HG03521 (cell line): ENCODE data around the gene CNN2.

Experiments used
- ATAC-seq: cut with Tn5 transposase; IDR thresholded peaks from one replicate; pipeline ENCODE4 v1.9.1; 2021; ENCODE audit warnings: mild to moderate bottlenecking, moderate library complexity; ENCODE audit not compliant: unreplicated experiment

The CNN2 gene

DNA sequence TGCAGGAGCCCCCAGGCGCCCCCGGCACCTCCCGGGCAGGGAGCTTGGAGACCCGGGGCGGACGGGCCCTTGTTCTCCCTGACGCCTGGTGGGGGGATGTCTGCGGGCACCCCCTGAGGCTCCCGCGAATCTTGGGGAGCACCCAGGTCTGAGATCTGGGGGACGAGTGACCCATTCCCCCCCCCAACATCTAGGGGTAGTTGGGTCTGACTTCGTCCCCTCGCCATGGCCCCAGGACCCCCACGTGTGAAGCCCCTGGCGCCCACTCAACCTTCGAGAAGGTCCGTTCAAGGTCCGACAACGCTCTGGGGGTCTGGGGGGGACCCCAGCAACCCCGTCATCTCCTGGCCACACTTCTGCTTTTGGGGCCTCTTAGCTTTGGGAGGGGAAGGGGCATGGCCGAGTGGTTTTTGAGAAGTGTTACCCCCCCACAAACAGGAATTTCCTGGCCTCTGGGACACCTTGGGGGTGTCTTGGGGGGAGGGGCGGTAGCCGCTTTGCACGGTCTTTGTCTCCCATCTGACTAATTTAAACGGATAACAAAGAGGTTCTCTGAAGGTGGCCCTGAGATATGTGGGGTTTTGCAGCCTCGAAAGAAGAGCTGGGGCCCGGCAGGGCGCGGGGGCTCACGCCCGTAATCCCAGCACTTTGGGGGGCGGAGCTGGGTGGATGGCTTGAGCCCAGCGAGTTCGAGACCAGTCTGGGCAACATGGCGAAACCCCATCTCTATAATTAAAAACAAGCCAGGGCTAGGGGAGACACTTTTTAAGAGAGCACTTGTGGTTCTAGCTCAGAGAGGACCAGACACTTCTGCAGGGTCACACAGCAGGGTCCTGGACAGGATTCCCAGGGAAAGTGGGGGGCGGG is 608 bp downstream of the CNN2 start:
- ATAC-seq, result no peak

- ATAC-seq, result no peak
Measured at GRCh38 chr19:1027650-1028061, 1.2 kb downstream of the CNN2 start.

DNA sequence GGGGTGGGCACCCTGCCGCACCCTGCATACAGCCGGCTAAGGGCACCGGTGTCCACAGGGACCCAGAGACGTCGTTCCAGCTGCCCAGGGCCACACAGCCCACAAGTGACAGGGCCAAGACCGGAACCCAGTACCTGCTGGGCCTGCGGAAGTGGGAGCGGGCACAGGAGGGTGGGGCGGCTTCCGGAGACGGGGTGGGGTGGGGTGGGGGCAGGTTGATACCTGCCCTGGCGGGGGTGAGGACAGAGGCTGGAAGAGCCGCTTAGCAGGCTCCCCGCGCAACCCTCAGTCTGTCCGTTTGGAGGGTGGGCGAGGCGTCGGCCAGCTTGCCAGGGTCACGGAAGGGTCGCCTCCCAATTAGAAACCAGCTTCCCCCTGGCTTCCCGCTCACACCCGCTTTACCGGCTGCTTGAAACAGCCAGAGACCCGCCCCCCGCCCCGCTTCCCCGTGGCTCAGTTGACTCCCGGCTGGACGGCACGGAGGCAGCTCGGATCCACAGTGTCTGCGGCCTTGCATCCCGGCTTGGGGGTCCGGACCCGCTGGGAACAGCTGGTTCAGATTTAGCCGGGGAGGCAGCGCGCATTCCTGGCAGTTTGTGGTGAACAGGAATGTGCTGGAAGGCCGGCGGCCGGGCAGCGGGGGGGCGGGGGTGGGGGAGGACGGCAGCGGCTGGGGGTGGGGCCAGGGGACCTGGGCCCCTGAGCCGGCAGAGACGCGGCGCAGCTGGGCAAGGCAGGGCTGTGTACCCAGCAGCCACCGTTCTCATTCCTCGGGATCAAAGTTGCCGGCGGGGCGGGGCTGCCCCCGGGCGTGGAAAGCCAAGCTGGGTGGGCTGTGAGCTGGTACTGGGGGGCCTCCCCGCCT is 1.9 kb downstream of the CNN2 start:
- ATAC-seq, result no peak

DNA sequence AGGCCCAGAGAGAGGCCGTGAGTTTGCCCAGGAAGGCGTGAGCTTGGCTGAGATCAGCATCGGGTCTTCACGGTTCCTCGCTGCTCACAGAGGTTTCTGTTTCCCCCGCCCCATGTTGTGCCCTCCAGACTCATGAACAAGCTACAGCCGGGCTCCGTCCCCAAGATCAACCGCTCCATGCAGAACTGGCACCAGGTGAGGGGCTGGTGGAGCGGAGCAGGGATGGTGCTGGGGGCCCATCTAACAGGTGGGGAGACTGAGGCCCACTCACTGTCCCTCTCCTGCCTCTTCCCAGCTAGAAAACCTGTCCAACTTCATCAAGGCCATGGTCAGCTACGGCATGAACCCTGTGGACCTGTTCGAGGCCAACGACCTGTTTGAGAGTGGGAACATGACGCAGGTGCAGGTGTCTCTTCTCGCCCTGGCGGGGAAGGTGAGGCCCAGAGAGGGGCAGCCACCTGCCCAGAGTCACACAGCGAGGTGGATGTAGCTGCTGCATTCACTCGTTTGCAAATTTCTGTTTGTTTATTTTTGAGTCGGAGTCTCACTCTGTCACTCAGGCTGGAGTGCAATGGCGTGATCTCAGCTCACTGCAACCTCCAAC is 6.0 kb downstream of the CNN2 start:
- ATAC-seq, result no peak

GRCh38 chr19:1035998-1036621 is 9.7 kb downstream of the CNN2 start:
- no peak for ATAC-seq

DNA sequence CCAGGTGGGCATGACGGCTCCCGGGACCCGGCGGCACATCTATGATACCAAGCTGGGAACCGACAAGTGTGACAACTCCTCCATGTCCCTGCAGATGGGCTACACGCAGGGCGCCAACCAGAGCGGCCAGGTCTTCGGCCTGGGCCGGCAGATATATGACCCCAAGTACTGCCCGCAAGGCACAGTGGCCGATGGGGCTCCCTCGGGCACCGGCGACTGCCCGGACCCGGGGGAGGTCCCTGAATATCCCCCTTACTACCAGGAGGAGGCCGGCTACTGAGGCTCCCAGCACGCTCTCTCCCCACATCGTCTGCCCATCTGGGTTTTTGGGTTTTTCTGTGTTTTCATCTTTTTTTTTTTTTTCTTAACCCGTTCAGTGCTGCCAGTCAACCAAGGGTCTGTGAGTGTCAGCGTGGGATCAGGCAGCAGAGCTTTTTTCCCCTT is 11.2 kb downstream of the CNN2 start:
- no peak for ATAC-seq

GRCh38 chr19:1038978-1039645 is 12.7 kb downstream of the CNN2 start:
- no peak for ATAC-seq

DNA sequence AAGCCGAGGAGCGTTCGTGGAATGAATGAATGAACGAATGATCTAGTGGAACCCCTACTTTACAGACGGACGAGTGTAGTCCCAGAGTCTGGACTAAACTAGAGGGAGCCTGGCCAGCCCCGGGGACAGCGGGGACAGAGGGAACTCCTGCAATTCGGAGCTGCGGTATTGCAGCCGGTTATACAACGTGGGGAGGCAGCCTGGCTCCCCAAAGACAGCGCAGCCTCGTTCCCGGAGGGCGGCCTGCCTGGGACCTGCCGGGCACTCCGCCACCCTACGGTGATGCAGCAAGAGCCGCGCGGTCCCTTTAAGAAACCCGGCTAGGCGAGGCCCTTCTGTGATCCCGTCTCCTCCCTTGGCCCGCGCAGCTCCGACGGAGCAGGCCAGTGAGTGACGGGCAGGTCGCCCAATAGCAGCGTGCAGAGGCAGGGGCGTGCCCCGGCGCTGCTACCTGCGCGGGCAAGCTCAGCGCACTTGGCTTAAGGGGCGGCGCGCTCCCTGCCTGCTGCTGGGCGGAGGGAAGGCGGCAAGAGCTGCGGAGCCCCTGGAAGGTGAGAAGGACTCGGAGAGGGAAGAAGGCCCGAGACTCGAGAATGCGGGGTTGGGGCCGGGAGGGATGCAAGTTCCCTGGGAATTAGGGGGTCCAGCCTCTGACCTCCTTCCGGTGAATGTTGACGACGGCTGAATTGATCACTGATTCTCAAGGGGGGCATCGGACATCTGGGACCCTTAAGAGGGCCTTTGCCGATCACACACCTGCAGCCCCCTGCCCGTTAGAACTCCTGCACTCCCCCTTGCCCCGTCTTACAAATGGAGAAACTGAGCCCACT is 13.5 kb downstream of the CNN2 start, which contains the start of gene ABCA7:
TSS of gene ABCA7 (plus strand) at position 462 of the 830 bp plus-strand sequence. CDS start 1,255 bp downstream, outside the sequence.
- peak; percentile 67 for ATAC-seq

GRCh38 chr19:1040476-1041271 is 14.3 kb downstream of the CNN2 start:
- ATAC-seq, result peak; percentile 35

- ATAC-seq, result no peak
Measured at GRCh38 chr19:1041272-1041834, 14.9 kb downstream of the CNN2 start.

DNA sequence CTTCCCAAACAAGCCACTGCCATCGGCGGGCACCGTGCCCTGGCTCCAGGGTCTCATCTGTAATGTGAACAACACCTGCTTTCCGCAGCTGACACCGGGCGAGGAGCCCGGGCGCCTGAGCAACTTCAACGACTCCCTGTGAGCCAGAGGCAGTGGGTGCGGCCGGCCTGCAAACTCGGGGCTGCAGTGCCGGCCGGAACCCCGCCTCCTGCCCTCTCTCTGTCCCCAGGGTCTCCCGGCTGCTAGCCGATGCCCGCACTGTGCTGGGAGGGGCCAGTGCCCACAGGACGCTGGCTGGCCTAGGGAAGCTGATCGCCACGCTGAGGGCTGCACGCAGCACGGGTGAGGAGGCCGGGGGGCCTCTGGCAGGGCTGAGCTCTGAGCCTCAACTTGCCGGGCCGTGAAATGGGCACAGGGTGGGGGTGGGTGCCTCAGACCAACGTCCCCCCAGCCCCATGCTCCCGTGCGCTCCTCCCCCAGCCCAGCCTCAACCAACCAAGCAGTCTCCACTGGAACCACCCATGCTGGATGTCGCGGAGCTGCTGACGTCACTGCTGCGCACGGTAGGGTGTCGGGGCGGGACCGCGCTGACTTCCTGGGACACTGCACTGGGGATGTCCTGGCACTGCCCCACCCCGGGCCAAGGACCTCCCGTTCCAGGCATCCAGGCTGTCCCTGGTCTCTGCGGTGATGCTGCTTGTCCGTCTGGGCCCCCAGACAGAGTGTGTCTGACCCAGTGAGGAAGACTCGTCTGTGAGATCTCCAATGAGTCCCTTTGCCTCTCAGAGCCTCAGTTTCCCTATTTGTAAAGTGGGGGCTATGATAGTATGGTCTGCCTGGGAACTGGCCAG is 15.7 kb downstream of the CNN2 start:
- no peak for ATAC-seq

DNA sequence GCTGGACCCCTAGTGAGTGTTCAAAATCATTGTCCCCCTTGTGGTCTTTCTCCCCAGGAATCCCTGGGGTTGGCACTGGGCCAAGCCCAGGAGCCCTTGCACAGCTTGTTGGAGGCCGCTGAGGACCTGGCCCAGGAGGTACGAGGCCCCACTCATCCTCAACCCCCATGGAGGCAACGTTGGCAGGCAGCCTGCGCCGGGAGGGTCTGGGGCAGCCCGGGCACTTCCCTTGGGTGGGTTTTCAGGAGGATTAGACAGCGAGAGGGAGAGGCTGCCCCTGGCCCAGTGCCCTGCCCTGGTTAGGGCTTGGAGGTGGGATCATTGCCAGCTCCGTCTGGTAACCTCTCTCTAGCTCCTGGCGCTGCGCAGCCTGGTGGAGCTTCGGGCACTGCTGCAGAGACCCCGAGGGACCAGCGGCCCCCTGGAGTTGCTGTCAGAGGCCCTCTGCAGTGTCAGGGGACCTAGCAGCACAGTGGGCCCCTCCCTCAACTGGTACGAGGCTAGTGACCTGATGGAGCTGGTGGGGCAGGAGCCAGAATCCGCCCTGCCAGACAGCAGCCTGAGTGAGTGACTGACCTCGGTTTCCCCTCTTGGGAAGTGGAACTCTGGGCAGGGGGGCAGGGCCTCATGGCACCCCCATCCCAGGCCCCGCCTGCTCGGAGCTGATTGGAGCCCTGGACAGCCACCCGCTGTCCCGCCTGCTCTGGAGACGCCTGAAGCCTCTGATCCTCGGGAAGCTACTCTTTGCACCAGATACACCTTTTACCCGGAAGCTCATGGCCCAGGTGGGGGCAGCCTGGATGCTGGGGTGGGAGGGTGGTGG is 16.5 kb downstream of the CNN2 start:
- ATAC-seq, result no peak

GRCh38 chr19:1045247-1045603 is 18.8 kb downstream of the CNN2 start:
- no peak for ATAC-seq

DNA sequence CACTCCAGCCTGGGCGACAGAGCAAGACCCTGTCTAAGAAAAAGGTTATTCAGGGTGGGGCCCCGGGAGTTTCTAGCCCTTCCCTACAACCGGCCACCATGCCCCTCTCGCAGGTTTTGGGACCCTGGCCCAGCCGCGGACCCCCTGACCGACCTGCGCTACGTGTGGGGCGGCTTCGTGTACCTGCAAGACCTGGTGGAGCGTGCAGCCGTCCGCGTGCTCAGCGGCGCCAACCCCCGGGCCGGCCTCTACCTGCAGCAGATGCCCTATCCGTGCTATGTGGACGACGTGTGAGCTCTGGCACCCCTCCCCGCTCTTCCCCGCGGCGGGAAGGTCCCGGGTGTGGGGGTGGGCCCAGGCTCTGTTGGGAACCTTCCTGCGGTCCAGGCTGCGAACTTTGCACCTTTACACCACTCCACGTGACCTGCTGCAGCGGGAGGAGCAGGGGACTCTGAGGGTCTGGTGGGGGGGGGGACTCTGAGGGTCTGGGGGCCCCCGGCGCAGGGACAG is 19.8 kb downstream of the CNN2 start:
- no peak for ATAC-seq

DNA sequence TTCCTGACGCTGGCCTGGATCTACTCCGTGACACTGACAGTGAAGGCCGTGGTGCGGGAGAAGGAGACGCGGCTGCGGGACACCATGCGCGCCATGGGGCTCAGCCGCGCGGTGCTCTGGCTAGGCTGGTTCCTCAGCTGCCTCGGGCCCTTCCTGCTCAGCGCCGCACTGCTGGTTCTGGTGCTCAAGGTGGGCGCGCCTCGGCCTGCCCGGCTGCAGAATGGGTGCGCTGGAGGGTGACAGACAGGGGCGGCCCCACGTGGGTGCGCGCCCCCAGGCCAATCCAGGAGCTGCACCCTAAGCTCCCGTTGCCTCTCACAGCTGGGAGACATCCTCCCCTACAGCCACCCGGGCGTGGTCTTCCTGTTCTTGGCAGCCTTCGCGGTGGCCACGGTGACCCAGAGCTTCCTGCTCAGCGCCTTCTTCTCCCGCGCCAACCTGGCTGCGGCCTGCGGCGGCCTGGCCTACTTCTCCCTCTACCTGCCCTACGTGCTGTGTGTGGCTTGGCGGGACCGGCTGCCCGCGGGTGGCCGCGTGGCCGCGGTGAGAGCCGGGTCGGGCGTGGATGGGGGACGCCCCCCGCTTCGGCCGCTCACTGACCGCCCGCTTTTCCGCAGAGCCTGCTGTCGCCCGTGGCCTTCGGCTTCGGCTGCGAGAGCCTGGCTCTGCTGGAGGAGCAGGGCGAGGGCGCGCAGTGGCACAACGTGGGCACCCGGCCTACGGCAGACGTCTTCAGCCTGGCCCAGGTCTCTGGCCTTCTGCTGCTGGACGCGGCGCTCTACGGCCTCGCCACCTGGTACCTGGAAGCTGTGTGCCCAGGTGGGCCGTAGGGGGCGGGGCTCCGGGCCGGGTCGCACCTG is 20.7 kb downstream of the CNN2 start:
- no peak for ATAC-seq
